K562 (cell line): ENCODE results near the gene AGRP. TPM values are rescaled to one million over a fixed set of nuclear protein-coding genes. Genes with fewer than 3 reads are reported as not detected.

Experiments used
- ELF2 ChIP-seq: fragments of 250-450 bp; sonication (Bioruptor Pico); IDR thresholded peaks from 2 replicates; pipeline ENCODE4 v1.5.0; 2021; ENCODE audit warnings: mild to moderate bottlenecking
- KLF10 ChIP-seq: fragments of 250-450 bp; sonication (Bioruptor Pico); IDR thresholded peaks from 2 replicates; pipeline ENCODE4 v1.6.1; 2021; ENCODE audit warnings: matching md5 sums
- L3MBTL2 ChIP-seq: fragments of 450-650 bp; IDR thresholded peaks from 2 replicates; pipeline ENCODE4 v1.6.1; 2016; ENCODE audit warnings: mild to moderate bottlenecking, moderate library complexity
- NR4A1 ChIP-seq, 2 experiments: fragments of 250-450 bp in 1 of 2; fragments of 450-650 bp in 1 of 2; sonication (Bioruptor Pico) in 1 of 2; IDR thresholded peaks; 2 replicates each; pipeline versions ENCODE4 v1.4.0 to v1.6.1; 2016 to 2020; ENCODE audit warnings: mild to moderate bottlenecking in 2 of 2, missing compliant biosample characterization in 1 of 2, missing genetic modification characterization in 1 of 2, moderate library complexity in 1 of 2
- POLR2AphosphoS2 ChIP-seq: IDR thresholded peaks from 2 replicates; pipeline ENCODE4 v1.6.1; 2012; ENCODE audit warnings: low read length, improper control_type of control experiment
- POLR2H ChIP-seq: IDR thresholded peaks from 2 replicates; pipeline ENCODE4 v1.6.1; 2016; ENCODE audit warnings: missing genetic modification characterization, low read depth, mild to moderate bottlenecking, control low read depth, missing compliant biosample characterization, moderate library complexity
- SAFB2 ChIP-seq: fragments of 200-400 bp; formaldehyde crosslinking; IDR thresholded peaks from 2 replicates; pipeline ENCODE4 v1.6.1; 2018; ENCODE audit warnings: borderline replicate concordance, low read length, low read depth, moderate library complexity; ENCODE audit not compliant: severe bottlenecking
- ZBTB11 ChIP-seq, 3 experiments: fragments of 200-800 bp in 1 of 3; fragments of 250-450 bp in 1 of 3; fragments of 450-650 bp in 1 of 3; sonication (Bioruptor Pico) in 1 of 3; sonication (Bioruptor generic) in 1 of 3; formaldehyde crosslinking in 1 of 3; IDR thresholded peaks; 2 replicates each; pipeline versions ENCODE4 v1.6.1 to v1.8.0; 2016 to 2022; ENCODE audit warnings: mild to moderate bottlenecking in 2 of 3, missing genetic modification characterization in 2 of 3, missing compliant biosample characterization in 1 of 3, moderate library complexity in 1 of 3
- ZNF224 ChIP-seq: sonication (generic); formaldehyde crosslinking; IDR thresholded peaks from 2 replicates; pipeline ENCODE4 v1.8.0; 2022; ENCODE audit warnings: mild to moderate bottlenecking, missing genetic modification reagents
- polyA plus RNA-seq, 8 experiments: library from polyadenylated mRNA; depleted of rRNA in 4 of 8; stranded (reverse) in 5 of 8; unstranded in 3 of 8; fragments of >200 nt; fragmentation: Nextera tagmentation in 2 of 8; fragmentation: Illumina TruSeq in 1 of 8; extraction: Ambion mirVana in 2 of 8; extraction: Trizol in 1 of 8; gene quantifications; 2 replicates each; pipeline versions ENCODE4 v1.2.1 to v1.2.3, GENCODE V29; 2011 to 2014; ENCODE audit warnings: inconsistent platforms in 1 of 8, missing spikeins in 1 of 8
- total RNA-seq, 7 experiments: library from RNA; depleted of rRNA in 6 of 7; stranded (reverse); fragments of >200 nt in 6 of 7; fragmentation: Illumina TruSeq in 2 of 7; extraction: Trizol in 2 of 7; gene quantifications; 2 replicates each; pipeline versions ENCODE4 v1.2.1 to v1.2.3, GENCODE V29; 2011 to 2021; ENCODE audit warnings: low replicate concordance in 1 of 7
- TF ChIP-seq, protein P1 (sequence below): fragments of 450-650 bp; IDR thresholded peaks from 2 replicates; pipeline ENCODE4 v1.6.1; 2016; ENCODE audit warnings: mild to moderate bottlenecking, moderate library complexity

Gene AGRP
- total and polyA plus RNA-seq, 9 of the 15 experiments (the other 6 are each of a cell fraction or from before 2014, with no cell fraction given), result not detected

GRCh38 chr16:67504031-67505021 is 21.0 kb upstream of the AGRP start (continued):
- TF ChIP-seq NR4A1 (CRISPR knock-in tag; IDR thresholded peaks at IDR 0.05), result no peak
- no peak for TF ChIP-seq NR4A1 (tag; IDR thresholded peaks at IDR 0.05)
- no peak for TF ChIP-seq SAFB2
- TF ChIP-seq ZBTB11 (CRISPR knock-in tag; IDR thresholded peaks at IDR 0.05), result peak in 1 of 3 experiments; percentile 49; a peak in 2 of 6 replicates
- peak; percentile 85 for TF ChIP-seq POLR2H
- 0 out of 2 replicates have a peak, but pooled peaks have one; percentile 38 for TF ChIP-seq POLR2AphosphoS2
- TF ChIP-seq KLF10, result no peak
- TF ChIP-seq ELF2 (CRISPR knock-in tag), result 0 out of 2 replicates have a peak, but pooled peaks have one; percentile 21
- TF ChIP-seq, protein P1, sequence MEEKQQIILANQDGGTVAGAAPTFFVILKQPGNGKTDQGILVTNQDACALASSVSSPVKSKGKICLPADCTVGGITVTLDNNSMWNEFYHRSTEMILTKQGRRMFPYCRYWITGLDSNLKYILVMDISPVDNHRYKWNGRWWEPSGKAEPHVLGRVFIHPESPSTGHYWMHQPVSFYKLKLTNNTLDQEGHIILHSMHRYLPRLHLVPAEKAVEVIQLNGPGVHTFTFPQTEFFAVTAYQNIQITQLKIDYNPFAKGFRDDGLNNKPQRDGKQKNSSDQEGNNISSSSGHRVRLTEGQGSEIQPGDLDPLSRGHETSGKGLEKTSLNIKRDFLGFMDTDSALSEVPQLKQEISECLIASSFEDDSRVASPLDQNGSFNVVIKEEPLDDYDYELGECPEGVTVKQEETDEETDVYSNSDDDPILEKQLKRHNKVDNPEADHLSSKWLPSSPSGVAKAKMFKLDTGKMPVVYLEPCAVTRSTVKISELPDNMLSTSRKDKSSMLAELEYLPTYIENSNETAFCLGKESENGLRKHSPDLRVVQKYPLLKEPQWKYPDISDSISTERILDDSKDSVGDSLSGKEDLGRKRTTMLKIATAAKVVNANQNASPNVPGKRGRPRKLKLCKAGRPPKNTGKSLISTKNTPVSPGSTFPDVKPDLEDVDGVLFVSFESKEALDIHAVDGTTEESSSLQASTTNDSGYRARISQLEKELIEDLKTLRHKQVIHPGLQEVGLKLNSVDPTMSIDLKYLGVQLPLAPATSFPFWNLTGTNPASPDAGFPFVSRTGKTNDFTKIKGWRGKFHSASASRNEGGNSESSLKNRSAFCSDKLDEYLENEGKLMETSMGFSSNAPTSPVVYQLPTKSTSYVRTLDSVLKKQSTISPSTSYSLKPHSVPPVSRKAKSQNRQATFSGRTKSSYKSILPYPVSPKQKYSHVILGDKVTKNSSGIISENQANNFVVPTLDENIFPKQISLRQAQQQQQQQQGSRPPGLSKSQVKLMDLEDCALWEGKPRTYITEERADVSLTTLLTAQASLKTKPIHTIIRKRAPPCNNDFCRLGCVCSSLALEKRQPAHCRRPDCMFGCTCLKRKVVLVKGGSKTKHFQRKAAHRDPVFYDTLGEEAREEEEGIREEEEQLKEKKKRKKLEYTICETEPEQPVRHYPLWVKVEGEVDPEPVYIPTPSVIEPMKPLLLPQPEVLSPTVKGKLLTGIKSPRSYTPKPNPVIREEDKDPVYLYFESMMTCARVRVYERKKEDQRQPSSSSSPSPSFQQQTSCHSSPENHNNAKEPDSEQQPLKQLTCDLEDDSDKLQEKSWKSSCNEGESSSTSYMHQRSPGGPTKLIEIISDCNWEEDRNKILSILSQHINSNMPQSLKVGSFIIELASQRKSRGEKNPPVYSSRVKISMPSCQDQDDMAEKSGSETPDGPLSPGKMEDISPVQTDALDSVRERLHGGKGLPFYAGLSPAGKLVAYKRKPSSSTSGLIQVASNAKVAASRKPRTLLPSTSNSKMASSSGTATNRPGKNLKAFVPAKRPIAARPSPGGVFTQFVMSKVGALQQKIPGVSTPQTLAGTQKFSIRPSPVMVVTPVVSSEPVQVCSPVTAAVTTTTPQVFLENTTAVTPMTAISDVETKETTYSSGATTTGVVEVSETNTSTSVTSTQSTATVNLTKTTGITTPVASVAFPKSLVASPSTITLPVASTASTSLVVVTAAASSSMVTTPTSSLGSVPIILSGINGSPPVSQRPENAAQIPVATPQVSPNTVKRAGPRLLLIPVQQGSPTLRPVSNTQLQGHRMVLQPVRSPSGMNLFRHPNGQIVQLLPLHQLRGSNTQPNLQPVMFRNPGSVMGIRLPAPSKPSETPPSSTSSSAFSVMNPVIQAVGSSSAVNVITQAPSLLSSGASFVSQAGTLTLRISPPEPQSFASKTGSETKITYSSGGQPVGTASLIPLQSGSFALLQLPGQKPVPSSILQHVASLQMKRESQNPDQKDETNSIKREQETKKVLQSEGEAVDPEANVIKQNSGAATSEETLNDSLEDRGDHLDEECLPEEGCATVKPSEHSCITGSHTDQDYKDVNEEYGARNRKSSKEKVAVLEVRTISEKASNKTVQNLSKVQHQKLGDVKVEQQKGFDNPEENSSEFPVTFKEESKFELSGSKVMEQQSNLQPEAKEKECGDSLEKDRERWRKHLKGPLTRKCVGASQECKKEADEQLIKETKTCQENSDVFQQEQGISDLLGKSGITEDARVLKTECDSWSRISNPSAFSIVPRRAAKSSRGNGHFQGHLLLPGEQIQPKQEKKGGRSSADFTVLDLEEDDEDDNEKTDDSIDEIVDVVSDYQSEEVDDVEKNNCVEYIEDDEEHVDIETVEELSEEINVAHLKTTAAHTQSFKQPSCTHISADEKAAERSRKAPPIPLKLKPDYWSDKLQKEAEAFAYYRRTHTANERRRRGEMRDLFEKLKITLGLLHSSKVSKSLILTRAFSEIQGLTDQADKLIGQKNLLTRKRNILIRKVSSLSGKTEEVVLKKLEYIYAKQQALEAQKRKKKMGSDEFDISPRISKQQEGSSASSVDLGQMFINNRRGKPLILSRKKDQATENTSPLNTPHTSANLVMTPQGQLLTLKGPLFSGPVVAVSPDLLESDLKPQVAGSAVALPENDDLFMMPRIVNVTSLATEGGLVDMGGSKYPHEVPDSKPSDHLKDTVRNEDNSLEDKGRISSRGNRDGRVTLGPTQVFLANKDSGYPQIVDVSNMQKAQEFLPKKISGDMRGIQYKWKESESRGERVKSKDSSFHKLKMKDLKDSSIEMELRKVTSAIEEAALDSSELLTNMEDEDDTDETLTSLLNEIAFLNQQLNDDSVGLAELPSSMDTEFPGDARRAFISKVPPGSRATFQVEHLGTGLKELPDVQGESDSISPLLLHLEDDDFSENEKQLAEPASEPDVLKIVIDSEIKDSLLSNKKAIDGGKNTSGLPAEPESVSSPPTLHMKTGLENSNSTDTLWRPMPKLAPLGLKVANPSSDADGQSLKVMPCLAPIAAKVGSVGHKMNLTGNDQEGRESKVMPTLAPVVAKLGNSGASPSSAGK, result peak; percentile 79
- peak; percentile 82 for TF ChIP-seq L3MBTL2
- no peak for TF ChIP-seq ZNF224 (CRISPR knock-in tag)
